RPMI8226 (cell line): ENCODE measurements around the gene LY6G6C.

Experiments used
- DNase-seq: peaks from one replicate; pipeline ENCODE4 v3.0.0-alpha.2; 2015

LY6G6C gene

GRCh38 chr6:31740397-31741223 is 19.1 kb upstream of the LY6G6C start:
- DNase-seq, result peak; percentile 58

GRCh38 chr6:31739639-31740396 is 18.3 kb upstream of the LY6G6C start, which contains the start of gene MSH5:
Gene MSH5 (plus strand): TSS chr6:31740005. CDS start chr6:31740467, 462 bp downstream.
- peak; percentile 99 for DNase-seq

GRCh38 chr6:31737991-31738979 is 16.7 kb upstream of the LY6G6C start:
- DNase-seq, result peak; percentile 87

GRCh38 chr6:31737315-31737990 is 15.9 kb upstream of the LY6G6C start:
- peak; percentile 37 for DNase-seq

GRCh38 chr6:31736768-31737314 is 15.3 kb upstream of the LY6G6C start:
- no peak for DNase-seq

GRCh38 chr6:31736021-31736767 is 14.6 kb upstream of the LY6G6C start, which contains the start of gene CLIC1:
Gene CLIC1 (minus strand): TSS chr6:31736530. CDS start chr6:31736300, 230 bp downstream.
- DNase-seq, result peak; percentile 78

GRCh38 chr6:31734821-31735406 is 13.4 kb upstream of the LY6G6C start:
- DNase-seq, result peak; percentile 60

- DNase-seq, result no peak
These were observed 12.8 kb upstream of the LY6G6C start for GRCh38 chr6:31734247-31734820.

GRCh38 chr6:31733734-31734133 is 12.2 kb upstream of the LY6G6C start:
- no peak for DNase-seq

GRCh38 chr6:31732029-31732428 is 10.5 kb upstream of the LY6G6C start:
- no peak for DNase-seq

- DNase-seq, result no peak
These were observed 9.1 kb upstream of the LY6G6C start for GRCh38 chr6:31730631-31731086.

- DNase-seq, result peak; percentile 60
These were observed 8.6 kb upstream of the LY6G6C start for GRCh38 chr6:31729979-31730630.

- DNase-seq, result peak; percentile 81
These were observed 8.0 kb upstream of the LY6G6C start for GRCh38 chr6:31729515-31729978.

GRCh38 chr6:31728767-31729514 is 7.4 kb upstream of the LY6G6C start, which contains the start of gene DDAH2:
Gene DDAH2 (minus strand): TSS chr6:31729299. CDS start chr6:31729161, 138 bp downstream.
- DNase-seq, result no peak

GRCh38 chr6:31727717-31728671 is 6.4 kb upstream of the LY6G6C start:
- no peak for DNase-seq

- peak; percentile 91 for DNase-seq
These were observed 5.6 kb upstream of the LY6G6C start for GRCh38 chr6:31727034-31727716.
